SKM-1 treated with dmso at 0.1 percent for 144 hours (cell line): Measurements from ENCODE around the gene CDKL1.
"Not testable (repeated sequence)": the region's sequence is repeated elsewhere in the genome, so short reads cannot be mapped to it uniquely, and the experiment has no call there.

Source experiments
- DNase-seq: peaks from one replicate; lab custom pipeline; 2025; ENCODE audit not compliant: unreplicated experiment; lab: John Stamatoyannopoulos, UW

CDKL1 gene

GRCh38 chr14:50359631-50360030, 37.0 kb downstream of the CDKL1 start:
- DNase-seq = no peak

DNA sequence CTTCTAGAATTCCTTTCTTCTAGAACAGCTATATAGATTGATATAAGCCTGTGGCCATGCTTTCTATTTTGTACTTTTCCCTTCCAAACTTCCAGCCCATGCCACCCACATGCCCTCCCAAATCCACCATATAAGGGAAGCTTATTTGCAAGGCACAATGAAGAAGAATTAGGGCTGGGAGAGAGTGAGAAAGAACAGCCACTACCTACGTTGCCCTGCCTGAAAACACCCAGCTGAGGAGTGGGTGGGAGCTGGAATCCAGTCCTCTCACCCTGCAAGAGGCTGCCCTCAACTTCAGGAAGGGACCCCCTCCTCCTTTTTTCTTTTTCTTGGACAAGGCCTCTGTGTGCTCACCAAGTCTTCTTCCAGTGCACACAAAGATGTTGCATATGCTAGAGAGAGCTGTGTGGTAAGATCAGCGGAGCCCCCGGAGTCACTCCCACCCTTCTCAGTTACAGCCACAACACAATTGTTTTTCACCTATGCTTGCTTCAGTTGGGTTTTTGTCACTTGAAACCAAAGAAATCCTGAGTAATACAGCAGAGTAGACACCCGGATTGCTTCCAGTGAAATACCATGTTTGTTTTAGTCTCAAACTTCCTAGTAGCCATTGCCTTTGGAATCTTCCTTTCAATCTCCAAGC, 38.8 kb downstream of the CDKL1 start:
- no peak for DNase-seq

DNA sequence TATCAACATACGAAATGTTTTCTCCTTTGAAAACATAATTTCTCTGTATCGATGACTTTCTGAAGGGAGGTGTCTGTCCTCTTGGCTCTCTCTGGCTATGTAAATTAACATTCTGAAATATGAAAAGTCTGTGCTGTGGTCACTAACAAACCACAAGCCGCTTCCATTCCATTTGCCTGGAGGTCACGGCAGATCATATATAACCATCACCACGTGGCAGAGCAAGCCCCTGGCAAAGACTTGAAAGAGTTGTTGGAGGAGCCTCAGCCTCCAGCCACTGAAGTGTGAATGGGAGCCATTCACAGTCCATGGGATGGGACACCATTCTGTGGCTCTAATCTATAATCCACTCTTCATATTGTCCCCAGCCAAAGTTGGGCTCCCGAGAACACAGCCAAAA, 39.6 kb downstream of the CDKL1 start:
- no peak for DNase-seq

- DNase-seq = not testable (repeated sequence)
Observed at GRCh38 chr14:50356283-50356682, 40.4 kb downstream of the CDKL1 start.

DNA sequence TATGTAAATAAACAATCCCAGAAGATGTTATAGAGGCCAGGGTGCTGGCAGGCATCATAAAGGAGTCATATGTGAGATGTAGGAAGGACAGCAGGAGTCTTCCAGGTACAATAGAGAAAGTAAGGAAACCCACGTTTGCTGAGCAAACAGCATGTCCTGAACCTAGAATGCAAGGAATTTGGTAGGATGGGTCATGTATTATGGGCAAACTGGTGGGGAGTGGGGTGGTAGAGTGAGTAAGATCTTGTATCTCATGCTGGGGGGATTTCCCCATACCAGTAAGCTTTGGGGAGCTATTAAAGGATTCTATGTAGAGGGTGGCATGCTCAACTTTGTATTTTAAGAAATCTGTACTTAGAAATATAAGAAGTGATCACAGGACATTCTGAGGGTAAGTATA, 41.0 kb downstream of the CDKL1 start:
- DNase-seq = no peak

GRCh38 chr14:50354527-50354926, 42.2 kb downstream of the CDKL1 start:
- DNase-seq = no peak

DNA sequence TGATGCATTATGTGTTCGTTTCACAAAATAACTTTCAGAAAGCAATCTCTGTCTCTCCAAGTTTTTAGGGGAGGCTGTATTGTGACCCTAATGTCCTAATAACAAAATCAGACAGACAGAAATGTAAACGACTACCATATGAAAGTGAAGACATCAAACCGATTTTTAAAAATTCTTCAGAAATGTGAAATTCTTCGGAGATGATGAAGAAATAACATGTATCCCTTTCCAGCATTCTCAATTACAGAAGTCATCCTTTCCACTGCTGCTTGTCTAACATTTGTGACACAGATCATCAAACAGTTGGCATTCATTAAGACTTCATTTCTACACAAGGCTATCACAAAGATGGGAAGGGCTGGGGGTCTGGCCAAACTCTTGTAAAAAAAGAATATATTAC, 43.6 kb downstream of the CDKL1 start:
- DNase-seq = no peak

DNA sequence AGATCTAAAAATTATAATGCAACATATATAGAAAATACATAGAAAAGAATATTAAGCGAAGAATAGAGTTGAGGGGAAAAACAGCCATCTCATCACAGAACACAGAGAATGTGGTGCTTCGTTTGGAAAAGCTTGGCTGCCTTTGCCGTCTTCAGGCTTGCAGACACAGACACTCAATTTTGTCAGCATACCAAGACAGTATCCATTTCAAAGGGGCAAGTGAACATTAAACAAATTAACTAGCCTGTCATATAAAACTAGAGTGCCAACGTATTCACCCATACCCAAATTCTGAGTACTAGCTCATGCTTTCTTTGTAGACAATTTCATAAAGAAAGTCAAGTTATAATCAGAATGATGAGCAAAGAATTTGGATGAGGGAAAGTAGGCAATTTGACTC, 44.1 kb downstream of the CDKL1 start:
- DNase-seq = no peak

DNA sequence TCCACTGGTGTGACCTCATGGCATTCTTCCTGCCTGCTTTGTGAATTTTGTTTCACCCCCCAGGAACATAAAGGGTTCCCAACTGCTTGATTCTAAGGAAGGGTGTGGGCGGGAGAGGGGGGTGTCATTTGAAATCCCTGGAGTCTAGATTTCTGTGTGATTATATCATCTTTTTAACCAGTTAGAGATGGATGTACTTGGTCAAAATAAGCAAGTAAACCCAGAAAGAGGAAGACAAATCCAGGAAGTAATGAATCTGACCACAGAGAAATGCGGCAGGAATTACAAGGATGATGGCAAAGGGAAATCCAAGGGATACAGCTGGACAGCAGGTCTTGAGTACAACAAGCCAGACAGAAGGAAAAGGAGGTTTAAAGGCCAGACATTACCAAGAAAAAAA, 45.7 kb downstream of the CDKL1 start:
- peak; percentile 1 for DNase-seq

GRCh38 chr14:50348933-50349332, 47.7 kb downstream of the CDKL1 start:
- no peak for DNase-seq

- DNase-seq = no peak
Observed at GRCh38 chr14:50347521-50347920, 49.2 kb downstream of the CDKL1 start.

GRCh38 chr14:50345846-50346422, 50.7 kb downstream of the CDKL1 start:
- DNase-seq = no peak

DNA sequence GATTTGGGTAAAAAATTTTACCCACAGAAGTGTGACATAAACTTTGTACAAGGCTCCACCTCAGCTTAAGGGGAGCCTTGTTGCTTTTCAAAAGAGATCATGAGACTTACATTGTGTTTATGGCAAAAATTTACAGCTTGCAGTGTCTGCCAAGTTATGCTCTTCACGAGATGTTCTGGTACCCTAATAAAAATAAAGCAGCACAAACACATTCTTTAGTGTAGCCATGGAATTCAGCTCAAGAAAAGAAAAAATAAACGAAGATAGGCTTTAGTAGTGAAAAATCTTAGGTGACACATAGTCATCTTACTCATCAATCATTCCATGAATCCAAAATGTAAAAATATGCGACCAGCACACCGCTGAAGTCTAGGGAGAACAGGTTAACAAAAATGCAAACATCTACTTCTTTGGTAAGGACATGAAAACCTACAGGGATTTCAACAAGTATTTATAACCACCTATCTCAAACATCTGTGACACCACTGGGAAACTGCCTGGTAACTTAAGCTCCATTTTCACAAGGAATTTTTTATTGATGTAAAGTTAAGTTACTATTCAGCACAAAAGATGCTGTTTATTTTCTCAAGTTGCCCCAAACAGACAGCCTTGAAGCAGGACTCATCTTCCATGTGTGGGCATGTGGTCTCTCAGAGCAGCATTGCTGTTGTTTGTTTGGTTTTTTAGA, 51.7 kb downstream of the CDKL1 start:
- DNase-seq = no peak

DNA sequence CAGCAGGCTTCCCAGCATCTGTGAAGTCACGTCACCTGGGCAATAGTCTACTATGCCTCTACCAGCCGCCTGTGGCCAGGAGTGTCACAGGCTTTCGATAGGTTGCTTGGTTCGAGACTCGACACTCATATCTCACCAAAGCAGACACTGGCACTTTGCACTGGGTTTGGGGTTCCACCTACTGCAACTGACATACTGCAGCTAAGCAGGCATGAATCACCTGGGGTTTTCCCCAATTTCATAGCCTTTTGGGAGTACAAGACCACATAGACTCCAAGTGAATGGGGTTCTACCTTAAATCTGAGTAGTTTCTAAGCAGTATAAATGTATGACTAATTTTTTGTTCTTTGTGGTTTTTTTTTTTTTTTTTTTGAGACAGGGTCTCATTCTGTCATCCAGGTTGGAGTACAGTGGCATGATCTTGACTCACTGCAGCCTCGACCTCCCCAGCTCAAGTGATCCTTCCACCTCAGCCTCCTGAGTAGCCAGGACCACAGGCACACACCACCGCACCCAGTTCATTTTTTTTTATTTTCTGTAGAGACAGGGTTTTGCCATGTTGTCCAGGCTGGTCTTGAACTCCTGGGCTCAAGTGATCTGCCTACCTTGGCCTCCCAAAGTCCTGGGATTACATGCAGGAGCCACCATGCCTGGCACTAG, 52.4 kb downstream of the CDKL1 start:
- DNase-seq = no peak

GRCh38 chr14:50343434-50343833, 53.2 kb downstream of the CDKL1 start:
- no peak for DNase-seq

DNA sequence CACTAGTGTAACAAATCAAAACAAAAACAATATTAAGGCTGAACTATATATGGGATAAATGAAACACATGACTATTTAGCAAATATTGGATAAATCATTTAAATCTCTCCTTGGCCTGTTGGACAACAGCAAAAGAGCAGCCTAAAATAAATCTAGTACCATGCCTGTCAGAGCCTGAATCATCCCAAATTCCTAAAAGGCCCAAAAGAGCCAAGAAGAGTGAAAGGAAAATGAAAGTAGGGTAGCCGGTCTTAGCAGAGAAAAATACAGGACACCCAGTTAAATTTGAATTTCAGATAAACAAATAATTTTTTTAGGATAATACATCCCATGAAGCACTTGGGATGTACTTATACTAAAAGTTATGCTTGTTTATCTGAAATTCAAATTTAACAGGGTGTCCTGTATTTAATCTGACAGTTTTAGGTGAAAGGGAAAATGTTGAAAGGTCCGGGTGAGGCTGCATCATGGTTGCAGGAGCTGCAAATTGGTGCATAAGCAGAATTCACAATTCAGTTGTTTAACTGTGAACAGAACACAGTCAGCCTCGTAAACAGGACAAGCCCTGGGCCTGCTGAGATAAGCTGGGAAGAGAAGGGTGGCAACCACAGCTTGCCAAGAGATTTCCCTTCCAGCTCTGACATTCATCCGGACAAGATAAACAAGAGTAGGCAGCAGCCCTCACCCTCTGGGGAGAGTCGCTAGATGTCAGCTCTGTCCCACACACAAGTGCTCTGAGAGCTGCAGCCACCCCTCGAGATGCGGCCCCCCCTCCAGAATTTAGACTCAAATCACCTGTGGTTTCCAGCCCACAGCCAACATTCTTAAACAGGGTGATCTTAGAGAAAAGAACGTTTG, 54.2 kb downstream of the CDKL1 start:
- DNase-seq = no peak

- DNase-seq = no peak
Observed at GRCh38 chr14:50340963-50341362, 55.7 kb downstream of the CDKL1 start.

DNA sequence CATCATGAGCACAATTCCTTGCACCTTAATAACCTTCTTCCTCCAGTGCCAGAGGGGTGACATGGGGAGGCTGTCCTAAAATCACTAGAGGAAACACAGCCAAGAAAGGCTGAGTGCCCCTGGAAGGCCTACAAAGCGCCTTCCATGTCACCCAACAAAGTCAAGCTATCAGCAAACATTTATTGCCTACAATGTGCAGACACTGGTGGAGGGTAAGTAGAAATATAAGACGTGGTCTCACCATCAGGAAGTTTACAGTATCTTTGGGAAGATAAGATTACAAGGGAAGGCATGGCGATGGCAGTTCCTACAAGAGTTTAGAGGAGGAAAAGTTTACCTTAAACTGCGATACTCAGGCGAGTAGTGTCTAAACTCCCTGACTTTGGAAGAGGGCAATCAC, 56.6 kb downstream of the CDKL1 start:
- no peak for DNase-seq

DNA sequence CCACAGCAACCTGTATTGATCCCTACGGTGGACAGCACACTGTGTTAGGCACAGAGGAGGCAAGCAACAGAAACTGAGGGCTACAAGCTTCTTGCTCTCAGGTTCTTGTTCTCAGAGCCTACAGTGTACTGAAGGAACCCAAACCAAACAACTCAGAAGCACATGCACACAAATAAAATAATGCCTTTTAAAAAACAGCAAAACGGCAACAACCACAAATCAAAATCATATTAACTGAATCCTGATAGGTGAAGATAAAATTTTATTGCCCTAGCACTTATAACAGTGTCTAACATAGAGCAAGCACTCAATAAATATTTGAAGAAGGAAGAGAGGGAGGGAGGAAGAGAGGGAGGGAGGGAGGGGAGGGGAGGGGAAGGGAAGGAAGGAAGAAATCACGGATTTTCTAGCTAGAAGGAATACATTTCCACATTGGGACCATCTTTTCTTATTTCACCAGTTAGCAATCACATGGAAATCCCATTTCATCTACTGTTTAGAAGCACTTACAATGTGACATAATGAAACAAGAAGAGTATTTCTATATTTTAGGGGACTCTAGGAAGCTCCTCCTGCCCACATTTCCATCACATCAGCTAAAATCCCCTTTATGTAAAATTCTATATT, 57.4 kb downstream of the CDKL1 start:
- DNase-seq = no peak

GRCh38 chr14:50338587-50338986, 58.1 kb downstream of the CDKL1 start:
- DNase-seq = no peak
